Brain microvascular endothelial cell (primary cell): Measurements from ENCODE around the gene CLCF1.

ENCODE experiments used
- DNase-seq: peaks from one replicate; pipeline ENCODE4 v3.0.0-alpha.2; 2020
- H3K27ac ChIP-seq: fragments of 250-450 bp; sonication (Bioruptor Pico); 2 replicates; pipeline ENCODE4 v1.5.1; 2020; ENCODE audit warnings: mild to moderate bottlenecking, moderate library complexity
- H3K27me3 ChIP-seq: fragments of 250-450 bp; sonication (Bioruptor Pico); replicated peaks from 2 replicates; pipeline ENCODE4 v1.5.1; 2020; ENCODE audit warnings: mild to moderate bottlenecking
- H3K36me3 ChIP-seq: fragments of 250-450 bp; sonication (Bioruptor Pico); replicated peaks from 2 replicates; pipeline ENCODE4 v1.5.1; 2020; ENCODE audit warnings: mild to moderate bottlenecking
- H3K4me3 ChIP-seq: 2 replicates; pipeline ENCODE4 v1.5.1; 2011; ENCODE audit warnings: low read depth, mild to moderate bottlenecking, control low read depth, low read length, moderate library complexity
- CTCF ChIP-seq: IDR thresholded peaks from 2 replicates; pipeline ENCODE4 v1.5.1; 2011; ENCODE audit warnings: low read depth, mild to moderate bottlenecking, moderate library complexity, low read length, control low read depth, inconsistent platforms; ENCODE audit errors: missing control alignments
- in situ Hi-C: cut with HindIII; loops from 2 replicates; pipeline ENCODE4 v1.10.0; 2017; ENCODE audit warnings: low sequenced_read_pairs, low pct_ligation_motif_present

CLCF1 gene

GRCh38 chr11:67401495-67402191 is 28.2 kb upstream of the CLCF1 start, which contains the start of gene PPP1CA:
Gene PPP1CA (minus strand): TSS chr11:67401858. CDS start chr11:67401782, 76 bp downstream.
- Histone ChIP-seq H3K27ac (peak within 1 kb of the TSS; percentile 80), H3K27me3 (no peaks in the 10 kb centered on the region), H3K36me3 (peaks cover 31% of the 10 kb centered on the region), H3K4me3 (peak within 1 kb of the TSS; percentile 85)
- in situ Hi-C loops: no loop called here
- TF ChIP-seq CTCF: peak; percentile 23
- DNase-seq: peak; percentile 69

- Histone ChIP-seq H3K36me3 (peaks cover 31% of the 10 kb centered on the region), H3K27ac (peak overlapping the region; percentile 80), H3K27me3 (no peaks in the 10 kb centered on the region), H3K4me3 (peak overlapping the region; percentile 85)
- no peak for TF ChIP-seq CTCF
- in situ Hi-C loops: no loop called here
- DNase-seq: no peak
Measured at GRCh38 chr11:67400942-67401494, 27.6 kb upstream of the CLCF1 start.

- Histone ChIP-seq H3K27me3 (no peaks in the 10 kb centered on the region), H3K36me3 (peaks cover 31% of the 10 kb centered on the region), H3K4me3 (peak overlapping the region; percentile 85), H3K27ac (no peak overlapping the region)
- no peak for DNase-seq
- no peak for TF ChIP-seq CTCF
- in situ Hi-C loops: no loop called here
Measured at GRCh38 chr11:67400251-67400941, 27.0 kb upstream of the CLCF1 start.

GRCh38 chr11:67398661-67399563 is 25.5 kb upstream of the CLCF1 start:
- H3K27me3 ChIP-seq: no peaks in the 10 kb centered on the region
- H3K27ac ChIP-seq: no peak overlapping the region
- H3K36me3 ChIP-seq: peaks cover 31% of the 10 kb centered on the region
- no peak overlapping the region for H3K4me3 ChIP-seq
- no peak for DNase-seq
- TF ChIP-seq CTCF: no peak
- in situ Hi-C loops: no loop called here

- in situ Hi-C loops: no loop called here
- no peak overlapping the region for H3K4me3 ChIP-seq
Measured at GRCh38 chr11:67397986-67398660, 24.7 kb upstream of the CLCF1 start.

More at GRCh38 chr11:67397986-67398660, 24.7 kb upstream of the CLCF1 start:
- Histone ChIP-seq H3K27me3 (no peaks in the 10 kb centered on the region), H3K36me3 (peaks cover 31% of the 10 kb centered on the region), H3K27ac (no peak overlapping the region)
- TF ChIP-seq CTCF: no peak
- DNase-seq: no peak
